ENCODE results near the gene BIVM.
A peak's percentile ranks its signal among the peaks of the same experiment; 100 is the strongest.

The BIVM gene

DNA sequence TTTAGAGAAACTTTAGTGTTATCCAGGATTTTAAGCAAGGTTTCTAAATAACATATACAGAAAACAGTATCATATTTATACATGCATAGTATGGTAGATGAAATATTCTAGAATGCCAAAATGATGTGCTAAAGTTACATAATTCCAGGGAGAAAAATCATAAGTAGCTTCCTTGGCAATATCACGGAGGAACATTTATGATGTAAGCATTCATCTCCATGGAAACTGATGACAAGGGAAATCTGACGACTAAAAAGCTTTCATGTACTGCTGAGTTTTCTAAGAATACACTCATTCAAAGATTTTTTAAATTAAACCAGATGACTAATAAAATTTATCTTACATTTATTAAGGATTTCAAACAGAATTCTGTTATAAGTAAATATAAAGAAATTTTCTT, 30.0 kb upstream of the BIVM start:
- TF ChIP-seq, protein P1, sequence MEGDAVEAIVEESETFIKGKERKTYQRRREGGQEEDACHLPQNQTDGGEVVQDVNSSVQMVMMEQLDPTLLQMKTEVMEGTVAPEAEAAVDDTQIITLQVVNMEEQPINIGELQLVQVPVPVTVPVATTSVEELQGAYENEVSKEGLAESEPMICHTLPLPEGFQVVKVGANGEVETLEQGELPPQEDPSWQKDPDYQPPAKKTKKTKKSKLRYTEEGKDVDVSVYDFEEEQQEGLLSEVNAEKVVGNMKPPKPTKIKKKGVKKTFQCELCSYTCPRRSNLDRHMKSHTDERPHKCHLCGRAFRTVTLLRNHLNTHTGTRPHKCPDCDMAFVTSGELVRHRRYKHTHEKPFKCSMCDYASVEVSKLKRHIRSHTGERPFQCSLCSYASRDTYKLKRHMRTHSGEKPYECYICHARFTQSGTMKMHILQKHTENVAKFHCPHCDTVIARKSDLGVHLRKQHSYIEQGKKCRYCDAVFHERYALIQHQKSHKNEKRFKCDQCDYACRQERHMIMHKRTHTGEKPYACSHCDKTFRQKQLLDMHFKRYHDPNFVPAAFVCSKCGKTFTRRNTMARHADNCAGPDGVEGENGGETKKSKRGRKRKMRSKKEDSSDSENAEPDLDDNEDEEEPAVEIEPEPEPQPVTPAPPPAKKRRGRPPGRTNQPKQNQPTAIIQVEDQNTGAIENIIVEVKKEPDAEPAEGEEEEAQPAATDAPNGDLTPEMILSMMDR (IDR thresholded peaks at IDR 0.05; ENCODE audit: control insufficient read depth, insufficient read depth, low read depth, low read length, missing control alignments) = no peak
- no peak overlapping the region for H3K4me3 ChIP-seq (ENCODE audit: control insufficient read depth, low read depth, low read length)
- DNase-seq (ENCODE audit: low read depth) = no peak

- TF ChIP-seq, protein P1 (IDR thresholded peaks at IDR 0.05; ENCODE audit: control insufficient read depth, insufficient read depth, low read depth, low read length, missing control alignments) = no peak
- H3K4me3 ChIP-seq (ENCODE audit: control insufficient read depth, low read depth, low read length) = no peak overlapping the region
- no peak for DNase-seq (ENCODE audit: low read depth)
Observed at GRCh38 chr13:102769679-102770078, 29.2 kb upstream of the BIVM start.

GRCh38 chr13:102770435-102770834, 28.5 kb upstream of the BIVM start:
- no peak for DNase-seq (ENCODE audit: low read depth)
- H3K4me3 ChIP-seq (ENCODE audit: control insufficient read depth, low read depth, low read length) = no peak overlapping the region
- TF ChIP-seq, protein P1 (IDR thresholded peaks at IDR 0.05; ENCODE audit: control insufficient read depth, insufficient read depth, low read depth, low read length, missing control alignments) = no peak

DNA sequence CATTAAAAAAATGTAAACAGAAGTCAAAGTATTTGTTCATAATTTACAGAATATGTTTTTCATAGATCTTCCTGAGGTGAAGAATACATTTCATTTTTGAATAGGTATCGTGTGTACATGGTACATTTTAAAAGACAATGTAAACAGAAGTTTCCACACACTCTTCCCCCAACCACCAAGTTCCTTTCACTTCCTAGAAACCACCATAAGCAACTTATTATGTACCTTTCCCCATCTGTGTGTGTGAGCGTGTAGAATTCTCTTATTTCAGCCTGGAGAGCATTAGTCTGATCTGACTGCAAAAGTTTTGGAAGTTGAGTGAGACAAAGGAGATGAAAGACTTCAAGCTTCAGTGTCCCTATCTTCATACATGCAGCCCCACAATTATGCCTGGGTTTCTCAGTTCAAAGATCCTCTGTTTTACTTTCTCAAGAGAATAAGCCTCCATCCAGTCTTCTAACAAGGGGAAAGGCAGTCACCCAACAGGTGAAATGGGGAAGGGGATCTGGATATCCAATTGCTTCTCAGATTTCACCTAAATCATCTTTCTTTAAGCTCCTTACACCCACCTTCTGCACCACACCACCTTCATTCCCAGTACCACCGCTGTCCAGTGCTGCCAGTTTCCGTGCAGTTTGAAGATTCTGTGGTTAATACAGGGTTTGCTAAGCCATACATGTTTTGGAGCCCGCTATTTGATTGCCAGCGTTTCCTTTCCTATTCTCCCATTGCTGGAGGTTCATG, 27.4 kb upstream of the BIVM start:
- DNase-seq (ENCODE audit: low read depth) = no peak
- TF ChIP-seq, protein P1 (IDR thresholded peaks at IDR 0.05; ENCODE audit: control insufficient read depth, insufficient read depth, low read depth, low read length, missing control alignments) = no peak
- no peak overlapping the region for H3K4me3 ChIP-seq (ENCODE audit: control insufficient read depth, low read depth, low read length)

GRCh38 chr13:102772042-102772425, 26.9 kb upstream of the BIVM start:
- no peak for DNase-seq (ENCODE audit: low read depth)
- TF ChIP-seq, protein P1 (IDR thresholded peaks at IDR 0.05; ENCODE audit: control insufficient read depth, insufficient read depth, low read depth, low read length, missing control alignments) = no peak
- H3K4me3 ChIP-seq (ENCODE audit: control insufficient read depth, low read depth, low read length) = no peak overlapping the region

- TF ChIP-seq, protein P1 (IDR thresholded peaks at IDR 0.05; ENCODE audit: control insufficient read depth, insufficient read depth, low read depth, low read length, missing control alignments) = no peak
- DNase-seq (ENCODE audit: low read depth) = peak; percentile 13
- peak within 1 kb of the TSS; percentile 97 for H3K4me3 ChIP-seq (ENCODE audit: control insufficient read depth, low read depth, low read length)
Observed at GRCh38 chr13:102773441-102774213, 25.3 kb upstream of the BIVM start, which contains the start of gene TEX30. TEX30 (minus strand) TSS chr13:102773786; CDS start chr13:102770026, 3,760 bp downstream.
